Fibroblast of villous mesenchyme (primary cell): ENCODE data around the gene FLOT2. TPM values are rescaled to one million over a fixed set of nuclear protein-coding genes. Genes with fewer than 3 reads are reported as not detected.

Experiments
- DNase-seq: peaks from one replicate; pipeline ENCODE4 v3.0.0-alpha.2; 2010; ENCODE audit warnings: low read depth
- H3K4me3 ChIP-seq: 2 replicates; pipeline ENCODE4 v1.5.1; 2011; ENCODE audit warnings: low read depth, mild to moderate bottlenecking, low read length
- total RNA-seq: library from RNA; depleted of rRNA; stranded (reverse); fragments of >200 nt; gene quantifications from 2 replicates; pipeline ENCODE4 v1.2.3, GENCODE V29; 2012
- TF ChIP-seq, protein P1 (sequence below): IDR thresholded peaks from 2 replicates; pipeline ENCODE4 v1.5.1; 2012; ENCODE audit warnings: low read depth, mild to moderate bottlenecking, low read length; ENCODE audit not compliant: insufficient read depth

FLOT2 gene
- total RNA-seq, 1 donor: 43.6 TPM

DNA sequence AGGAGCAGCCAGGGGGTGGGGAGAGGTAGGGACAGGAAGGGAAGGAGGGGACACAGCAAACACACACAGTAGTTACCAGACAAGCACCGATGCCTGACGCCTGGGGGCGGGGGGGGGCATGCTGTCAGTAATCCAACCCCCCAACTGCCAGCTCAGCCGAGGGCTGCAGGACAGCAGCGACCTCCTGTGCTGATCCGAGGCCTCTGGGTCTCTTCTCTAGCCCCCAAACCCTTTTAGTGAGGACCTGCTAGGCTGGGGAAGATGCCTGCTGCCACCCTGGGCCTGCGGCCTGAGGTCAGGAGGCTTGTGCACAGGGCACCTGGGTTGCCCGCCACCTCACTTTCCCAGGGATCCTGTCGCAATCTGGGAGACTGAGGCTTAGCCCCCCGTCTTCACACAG lies 11.6 kb downstream of the FLOT2 start:
- no peak overlapping the region for H3K4me3 ChIP-seq
- TF ChIP-seq, protein P1, sequence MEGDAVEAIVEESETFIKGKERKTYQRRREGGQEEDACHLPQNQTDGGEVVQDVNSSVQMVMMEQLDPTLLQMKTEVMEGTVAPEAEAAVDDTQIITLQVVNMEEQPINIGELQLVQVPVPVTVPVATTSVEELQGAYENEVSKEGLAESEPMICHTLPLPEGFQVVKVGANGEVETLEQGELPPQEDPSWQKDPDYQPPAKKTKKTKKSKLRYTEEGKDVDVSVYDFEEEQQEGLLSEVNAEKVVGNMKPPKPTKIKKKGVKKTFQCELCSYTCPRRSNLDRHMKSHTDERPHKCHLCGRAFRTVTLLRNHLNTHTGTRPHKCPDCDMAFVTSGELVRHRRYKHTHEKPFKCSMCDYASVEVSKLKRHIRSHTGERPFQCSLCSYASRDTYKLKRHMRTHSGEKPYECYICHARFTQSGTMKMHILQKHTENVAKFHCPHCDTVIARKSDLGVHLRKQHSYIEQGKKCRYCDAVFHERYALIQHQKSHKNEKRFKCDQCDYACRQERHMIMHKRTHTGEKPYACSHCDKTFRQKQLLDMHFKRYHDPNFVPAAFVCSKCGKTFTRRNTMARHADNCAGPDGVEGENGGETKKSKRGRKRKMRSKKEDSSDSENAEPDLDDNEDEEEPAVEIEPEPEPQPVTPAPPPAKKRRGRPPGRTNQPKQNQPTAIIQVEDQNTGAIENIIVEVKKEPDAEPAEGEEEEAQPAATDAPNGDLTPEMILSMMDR: no peak
- no peak for DNase-seq

DNA sequence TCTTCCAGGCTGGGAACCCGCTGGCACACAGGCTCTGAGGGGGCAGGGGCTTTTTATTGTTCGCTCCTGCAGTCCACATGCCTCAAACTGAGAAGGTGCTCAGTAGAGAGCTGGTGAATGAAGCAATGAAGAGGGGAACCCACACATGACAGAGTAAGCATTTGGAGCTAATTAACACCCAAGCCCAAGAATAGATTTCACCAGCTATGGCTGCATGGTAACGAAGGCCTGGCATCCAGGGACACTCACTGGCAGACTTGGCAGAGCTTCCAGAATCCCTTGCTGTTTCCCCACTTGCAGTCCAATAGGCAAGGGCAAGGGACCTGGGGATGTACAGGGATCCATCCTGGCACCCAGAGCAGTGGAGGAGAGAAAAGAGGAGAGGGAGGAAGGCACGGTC lies 12.2 kb downstream of the FLOT2 start:
- H3K4me3 ChIP-seq: no peak overlapping the region
- TF ChIP-seq, protein P1: no peak
- no peak for DNase-seq

DNA sequence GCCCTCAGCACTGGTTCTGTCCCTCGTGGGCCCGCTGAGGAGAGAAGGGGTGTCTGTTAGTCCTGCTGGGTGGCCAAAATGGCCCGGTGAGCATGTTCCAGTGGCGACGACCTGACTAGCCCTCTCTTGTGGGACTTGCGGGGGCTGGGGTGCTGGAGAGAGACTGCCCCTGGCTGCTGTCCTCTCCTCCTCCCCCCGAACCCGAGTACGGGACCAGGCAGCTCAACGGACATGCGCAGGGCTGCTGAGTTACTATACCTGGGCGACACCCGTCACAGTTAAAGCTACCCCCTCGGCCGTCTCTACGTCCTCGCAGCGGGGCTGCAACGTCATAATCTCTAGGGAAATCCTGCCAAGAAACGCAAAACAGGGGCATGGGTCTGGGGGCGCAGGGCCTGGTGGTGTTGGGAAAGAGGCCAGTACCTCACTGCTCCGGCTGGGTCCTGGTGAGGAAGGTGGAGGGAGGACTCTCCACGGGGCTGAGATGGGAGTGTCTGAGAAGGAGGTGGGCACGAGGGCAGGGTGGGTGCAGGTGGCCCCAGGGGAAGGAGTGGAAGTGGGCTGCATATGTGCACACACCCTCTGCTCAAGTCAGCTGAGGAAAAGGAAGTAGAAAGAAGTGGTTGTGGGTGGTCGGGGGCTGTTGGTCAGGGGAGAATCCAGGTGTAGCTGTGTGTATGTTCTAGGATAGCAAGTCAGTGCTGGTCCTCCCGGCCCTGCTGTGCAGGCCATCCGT lies 13.4 kb downstream of the FLOT2 start:
- TF ChIP-seq, protein P1: no peak
- DNase-seq: no peak

DNA sequence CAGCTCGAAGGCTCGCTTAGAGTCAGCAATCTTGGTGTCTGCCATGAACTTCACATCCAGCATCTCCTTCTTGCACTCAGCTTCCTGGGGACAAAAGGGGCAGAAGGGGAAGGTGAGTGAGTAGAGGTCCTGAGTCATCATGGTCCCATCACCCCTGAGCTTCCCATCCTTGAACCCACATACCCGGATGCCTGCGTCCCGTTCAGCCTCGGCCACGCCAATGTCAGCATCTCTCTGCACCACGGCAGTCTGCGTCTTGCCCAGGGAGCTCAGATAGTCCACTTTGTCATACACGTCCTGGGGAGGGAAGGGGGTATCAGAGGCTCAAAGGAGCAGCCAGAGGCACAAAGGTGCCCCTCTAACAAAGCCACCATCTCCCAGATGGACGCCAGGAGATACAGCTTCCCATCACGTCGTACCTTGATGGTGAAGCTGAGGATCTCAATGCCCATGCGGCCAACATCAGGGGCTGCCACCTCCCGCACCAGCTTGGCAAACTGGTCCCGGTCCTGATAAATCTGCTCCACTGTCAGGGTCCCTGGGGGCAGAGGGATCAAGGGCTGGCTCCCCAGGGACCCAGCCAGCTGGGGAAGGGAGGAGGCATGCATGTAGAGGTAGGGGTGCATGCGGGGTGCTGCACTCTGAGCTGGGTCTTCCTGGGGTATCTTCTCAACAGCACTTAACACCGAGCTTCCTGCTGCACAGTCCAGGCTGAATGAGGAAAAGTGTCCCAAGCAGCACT lies 15.2 kb downstream of the FLOT2 start:
- TF ChIP-seq, protein P1: no peak
- H3K4me3 ChIP-seq: no peak overlapping the region
- no peak for DNase-seq

More for the DNA sequence above, 13.4 kb downstream of the FLOT2 start:
- no peak overlapping the region for H3K4me3 ChIP-seq

DNA sequence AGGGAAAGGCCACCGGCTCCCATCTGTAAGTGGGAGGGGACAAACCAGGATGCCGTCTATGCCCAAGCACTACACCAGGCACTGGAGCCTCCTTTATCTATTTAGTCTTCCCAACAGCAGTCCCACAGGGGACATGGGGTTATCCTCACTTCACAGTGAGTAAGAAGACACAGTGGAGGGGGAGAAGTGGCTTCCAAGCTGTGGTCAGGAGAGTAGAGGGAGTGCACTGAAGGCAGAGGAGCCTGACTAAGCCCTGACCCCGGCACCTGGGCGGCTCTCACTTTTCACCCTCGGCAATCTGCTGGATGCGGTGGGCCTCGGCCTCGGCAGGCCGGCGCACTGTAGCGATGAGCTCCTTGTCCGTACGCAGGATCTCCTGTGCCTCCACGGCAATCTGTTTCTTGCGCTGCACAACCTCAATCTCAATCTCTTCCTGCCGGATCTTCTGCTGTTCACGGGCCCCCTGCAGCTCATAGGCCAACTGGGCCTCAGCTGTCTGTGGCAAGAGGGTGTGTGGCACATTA lies 15.9 kb downstream of the FLOT2 start:
- DNase-seq: no peak
- H3K4me3 ChIP-seq: no peak overlapping the region
- TF ChIP-seq, protein P1: no peak

DNA sequence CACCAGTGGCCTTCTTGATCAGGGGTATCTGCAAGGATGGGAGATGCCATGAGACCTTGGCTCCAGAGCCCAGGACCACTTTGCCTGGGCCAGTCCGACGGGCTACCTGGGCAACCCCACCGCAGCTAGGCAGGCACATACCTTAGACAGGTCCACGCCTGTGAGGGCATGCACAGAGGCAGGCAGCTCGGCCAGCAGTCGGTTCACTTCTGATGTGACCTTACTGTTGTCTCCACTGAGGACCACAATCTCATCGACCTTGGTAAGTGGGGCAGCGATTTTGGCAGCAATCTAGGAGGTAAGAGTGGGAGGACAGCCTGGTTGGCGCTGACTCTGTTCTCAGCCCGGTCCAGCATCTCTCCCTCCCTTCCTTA lies 17.0 kb downstream of the FLOT2 start:
- TF ChIP-seq, protein P1: no peak
- no peak for DNase-seq

More for the DNA sequence above, 17.0 kb downstream of the FLOT2 start:
- H3K4me3 ChIP-seq: no peak overlapping the region
